DLD1 (cell line): ENCODE data around the gene L3MBTL1.
"Not testable (repeated sequence)": the region's sequence is repeated elsewhere in the genome, so short reads cannot be mapped to it uniquely, and the experiment has no call there.

Experiments
- in situ Hi-C: cut with HindIII; loops from 2 replicates; pipeline ENCODE4 v1.10.0; 2017; ENCODE audit warnings: low sequenced_read_pairs

The L3MBTL1 gene

GRCh38 chr20:43584448-43585136 is 77.1 kb downstream of the L3MBTL1 start:
- in situ Hi-C loops = no loop called here

GRCh38 chr20:43586641-43587040 is 79.1 kb downstream of the L3MBTL1 start:
- in situ Hi-C loops = no loop called here

- in situ Hi-C loops = not testable (repeated sequence)
Measured at GRCh38 chr20:43588526-43588925, 81.0 kb downstream of the L3MBTL1 start.

DNA sequence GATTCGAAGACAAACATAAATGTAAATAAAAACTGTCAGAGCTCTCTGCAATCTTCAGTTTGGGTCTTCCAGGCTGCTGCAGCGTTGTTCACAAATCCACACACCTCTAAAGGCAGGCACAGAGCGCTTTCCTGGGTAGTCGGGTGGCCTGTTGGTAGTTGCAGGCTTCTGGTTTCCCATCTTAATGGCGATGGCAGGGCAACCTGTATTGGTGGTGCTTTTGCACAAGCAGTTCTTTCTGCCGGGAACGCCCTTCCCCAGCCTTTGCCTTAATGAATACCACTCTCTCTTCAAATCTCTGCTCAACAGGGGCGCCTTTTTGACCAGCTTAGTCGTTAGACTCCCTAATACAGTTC is 82.5 kb downstream of the L3MBTL1 start:
- in situ Hi-C loops = no loop called here

DNA sequence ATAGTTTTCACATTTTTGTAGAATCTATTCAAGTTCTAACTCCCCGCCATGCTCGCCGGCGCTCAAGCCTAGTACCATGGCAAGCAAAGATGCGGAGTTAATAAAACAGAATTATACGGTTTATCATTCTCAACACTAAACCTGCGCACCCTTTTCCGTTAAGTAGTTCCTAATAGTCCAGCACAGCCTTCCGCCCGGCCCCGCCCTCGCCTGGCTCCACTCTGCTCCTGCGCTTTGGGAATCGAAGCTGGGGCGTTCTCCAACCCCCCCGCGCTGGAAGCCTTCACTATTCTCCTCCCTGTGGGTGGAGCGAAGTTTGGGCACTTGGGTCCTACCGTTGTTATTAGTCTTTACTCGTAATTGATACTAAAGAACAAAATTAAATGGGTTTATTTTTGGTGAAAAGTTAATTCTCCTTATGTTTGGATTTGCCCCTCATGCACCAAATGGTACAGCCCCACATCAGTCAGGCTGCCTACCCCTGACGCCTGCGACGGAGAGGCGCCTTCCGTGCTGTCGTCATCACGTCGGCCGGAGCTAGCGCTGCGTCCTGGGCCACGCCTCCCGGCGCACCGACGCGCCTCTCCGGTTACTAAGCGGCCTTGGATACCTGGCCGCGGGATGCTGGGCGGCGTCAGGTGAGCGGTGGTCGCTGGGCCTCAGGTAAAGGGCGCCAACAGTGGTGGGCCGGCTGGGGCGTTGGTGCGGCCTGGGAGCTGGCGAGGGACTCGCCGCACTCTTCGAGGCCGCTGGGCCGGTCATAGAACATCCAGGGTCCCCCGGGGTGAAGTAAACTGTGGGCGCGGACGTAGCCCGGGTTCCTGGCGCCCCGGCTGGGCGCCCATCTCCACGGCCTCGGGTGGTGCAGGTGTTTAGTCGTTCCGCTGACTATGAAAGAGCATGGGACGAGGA is 83.2 kb downstream of the L3MBTL1 start, which contains the start of gene IFT52:
TSS of gene IFT52 (plus strand) at position 546 of the 912 bp plus-strand sequence. CDS start 3,762 bp downstream, outside the sequence.
- in situ Hi-C loops = no loop called here
